ENCODE data around the gene TRAF2.

Gene TRAF2

GRCh38 chr9:136937186-136938001 is 51.1 kb downstream of the TRAF2 start:
- no peak for DNase-seq (ENCODE audit: low spot score)

GRCh38 chr9:136939431-136939995 is 53.2 kb downstream of the TRAF2 start:
- no peak for DNase-seq (ENCODE audit: low spot score)

GRCh38 chr9:136939996-136940525 is 53.7 kb downstream of the TRAF2 start:
- DNase-seq (ENCODE audit: low spot score), result no peak

- no peak for DNase-seq (ENCODE audit: low spot score)
Measured at GRCh38 chr9:136940526-136941230, 54.4 kb downstream of the TRAF2 start.

GRCh38 chr9:136941231-136942111 is 55.2 kb downstream of the TRAF2 start:
- DNase-seq (ENCODE audit: low spot score), result no peak

- no peak for DNase-seq (ENCODE audit: low spot score)
Measured at GRCh38 chr9:136942112-136942880, 56.0 kb downstream of the TRAF2 start.

GRCh38 chr9:136942881-136943230 is 56.5 kb downstream of the TRAF2 start:
- DNase-seq (ENCODE audit: low spot score), result no peak

GRCh38 chr9:136943291-136944211 is 57.2 kb downstream of the TRAF2 start:
- DNase-seq (ENCODE audit: low spot score), result peak; percentile 25

- DNase-seq (ENCODE audit: low spot score), result no peak
Measured at GRCh38 chr9:136944212-136944518, 57.8 kb downstream of the TRAF2 start.

GRCh38 chr9:136944519-136945332 is 58.4 kb downstream of the TRAF2 start, which contains the start of the genes C8G and FBXW5:
C8G (plus strand) TSS chr9:136945243; CDS start chr9:136945321, 78 bp downstream.
FBXW5 (minus strand) TSS chr9:136944738; CDS start chr9:136944083, 655 bp downstream.
- peak; percentile 95 for DNase-seq (ENCODE audit: low spot score)

- DNase-seq (ENCODE audit: low spot score), result no peak
Measured at GRCh38 chr9:136945333-136946227, 59.3 kb downstream of the TRAF2 start.

- no peak for DNase-seq (ENCODE audit: low spot score)
Measured at GRCh38 chr9:136946228-136947027, 60.1 kb downstream of the TRAF2 start.

- DNase-seq (ENCODE audit: low spot score), result no peak
Measured at GRCh38 chr9:136947028-136947891, 60.9 kb downstream of the TRAF2 start.

GRCh38 chr9:136947955-136948510 is 61.7 kb downstream of the TRAF2 start:
- DNase-seq (ENCODE audit: low spot score), result no peak

GRCh38 chr9:136949239-136949816 is 63.0 kb downstream of the TRAF2 start:
- DNase-seq (ENCODE audit: low spot score), result no peak
